Vagina (tissue), 2 donors: ENCODE data around the gene FAM222A.

ENCODE experiments used
- POLR2A ChIP-seq, 2 donors: fragments of 450-650 bp; IDR thresholded peaks; one replicate each; pipeline ENCODE4 v1.6.1; 2017; ENCODE audit warnings: antibody characterized with exemption in 2 of 2, mild to moderate bottlenecking in 2 of 2, moderate library complexity in 2 of 2
- POLR2AphosphoS5 ChIP-seq, 2 donors: sonication (generic); formaldehyde crosslinking; IDR thresholded peaks; one replicate each; pipeline ENCODE4 v1.9.0; 2017; ENCODE audit warnings: antibody characterized with exemption in 2 of 2, mild to moderate bottlenecking in 2 of 2, low read depth in 1 of 2; ENCODE audit not compliant: insufficient read depth in 1 of 2
- TF ChIP-seq, protein P1 (sequence below), 3 experiments: fragments of 450-650 bp in 2 of 3; fragments of 200-600 bp in 1 of 3; sonication (generic) in 1 of 3; IDR thresholded peaks; one replicate each; pipeline ENCODE4 v1.5.1; 2017 to 2019; ENCODE audit warnings: antibody characterized with exemption in 3 of 3, mild to moderate bottlenecking in 2 of 3, moderate library complexity in 2 of 3

DNA sequence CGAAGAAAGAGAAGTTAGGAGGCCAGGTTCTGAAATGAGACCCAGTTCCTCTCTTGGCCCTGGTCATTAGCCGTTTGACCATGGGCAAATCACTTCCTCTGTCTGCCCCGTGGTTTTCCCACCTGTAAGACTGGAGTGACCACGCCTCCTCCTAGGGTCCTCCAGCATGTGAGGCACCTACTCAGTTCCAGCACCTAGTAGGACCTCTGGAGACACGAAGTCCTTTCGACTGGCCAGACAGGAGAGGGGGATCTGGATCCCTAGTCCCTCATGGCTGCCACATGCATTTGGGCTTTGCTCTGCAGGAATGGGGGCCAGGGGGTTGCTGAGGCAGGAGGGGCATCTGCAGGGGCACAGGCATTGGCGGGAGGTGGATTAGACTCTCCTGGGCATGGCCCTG lies 103.2 kb downstream of the FAM222A start:
- TF ChIP-seq, protein P1, sequence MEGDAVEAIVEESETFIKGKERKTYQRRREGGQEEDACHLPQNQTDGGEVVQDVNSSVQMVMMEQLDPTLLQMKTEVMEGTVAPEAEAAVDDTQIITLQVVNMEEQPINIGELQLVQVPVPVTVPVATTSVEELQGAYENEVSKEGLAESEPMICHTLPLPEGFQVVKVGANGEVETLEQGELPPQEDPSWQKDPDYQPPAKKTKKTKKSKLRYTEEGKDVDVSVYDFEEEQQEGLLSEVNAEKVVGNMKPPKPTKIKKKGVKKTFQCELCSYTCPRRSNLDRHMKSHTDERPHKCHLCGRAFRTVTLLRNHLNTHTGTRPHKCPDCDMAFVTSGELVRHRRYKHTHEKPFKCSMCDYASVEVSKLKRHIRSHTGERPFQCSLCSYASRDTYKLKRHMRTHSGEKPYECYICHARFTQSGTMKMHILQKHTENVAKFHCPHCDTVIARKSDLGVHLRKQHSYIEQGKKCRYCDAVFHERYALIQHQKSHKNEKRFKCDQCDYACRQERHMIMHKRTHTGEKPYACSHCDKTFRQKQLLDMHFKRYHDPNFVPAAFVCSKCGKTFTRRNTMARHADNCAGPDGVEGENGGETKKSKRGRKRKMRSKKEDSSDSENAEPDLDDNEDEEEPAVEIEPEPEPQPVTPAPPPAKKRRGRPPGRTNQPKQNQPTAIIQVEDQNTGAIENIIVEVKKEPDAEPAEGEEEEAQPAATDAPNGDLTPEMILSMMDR (IDR thresholded peaks at IDR 0.05), result no peak
- TF ChIP-seq POLR2A (IDR thresholded peaks at IDR 0.05) (no peak), POLR2AphosphoS5 (IDR thresholded peaks at IDR 0.05; ENCODE audit: insufficient read depth in 1 of 2, low read depth in 1 of 2) (no peak)
